ENCODE measurements around the gene IGSF11. TPM values are rescaled to one million over a fixed set of nuclear protein-coding genes. Genes with fewer than 3 reads are reported as not detected.

IGSF11 gene
- total RNA-seq, 1 donor from 2014 or later = 1.1 TPM

GRCh38 chr3:118948146-118948545, 86.5 kb downstream of the IGSF11 start:
- ATAC-seq = no peak
- H3K27ac ChIP-seq = no peak overlapping the region
- no peak for DNase-seq
- H3K27me3 ChIP-seq (ENCODE audit: low read depth) = no peaks in the 10 kb centered on the region
- intact Hi-C loops (cut with DNase I) = no loop called here
- H3K4me3 ChIP-seq = no peak overlapping the region
- H3K36me3 ChIP-seq = no peaks in the 10 kb centered on the region
- TF ChIP-seq CTCF (IDR thresholded peaks at IDR 0.05) = no peak
- no peaks in the 10 kb centered on the region for H3K4me1 ChIP-seq
- H3K9me3 ChIP-seq = no peaks in the 10 kb centered on the region

GRCh38 chr3:118946449-118946848, 88.2 kb downstream of the IGSF11 start:
- no peak for ATAC-seq
- no peaks in the 10 kb centered on the region for H3K27me3 ChIP-seq (ENCODE audit: low read depth)
- intact Hi-C loops (cut with DNase I) = no loop called here
- no peak overlapping the region for H3K4me3 ChIP-seq
- no peak for TF ChIP-seq CTCF (IDR thresholded peaks at IDR 0.05)
- no peaks in the 10 kb centered on the region for H3K9me3 ChIP-seq
- no peak for DNase-seq
- H3K27ac ChIP-seq = no peak overlapping the region
- H3K4me1 ChIP-seq = no peaks in the 10 kb centered on the region
- H3K36me3 ChIP-seq = no peaks in the 10 kb centered on the region

GRCh38 chr3:118945834-118946233, 88.8 kb downstream of the IGSF11 start:
- Histone ChIP-seq H3K9me3 (no peaks in the 10 kb centered on the region), H3K27me3 (ENCODE audit: low read depth) (no peaks in the 10 kb centered on the region), H3K4me3 (no peak overlapping the region), H3K27ac (no peak overlapping the region), H3K4me1 (no peaks in the 10 kb centered on the region), H3K36me3 (no peaks in the 10 kb centered on the region)
- intact Hi-C loops (cut with DNase I) = no loop called here
- no peak for TF ChIP-seq CTCF (IDR thresholded peaks at IDR 0.05)
- ATAC-seq (no peak), DNase-seq (no peak)

- H3K36me3 ChIP-seq = no peaks in the 10 kb centered on the region
- DNase-seq = no peak
- ATAC-seq = no peak
- H3K4me3 ChIP-seq = no peak overlapping the region
- TF ChIP-seq CTCF (IDR thresholded peaks at IDR 0.05) = no peak
- H3K4me1 ChIP-seq = no peaks in the 10 kb centered on the region
- H3K27me3 ChIP-seq (ENCODE audit: low read depth) = no peaks in the 10 kb centered on the region
- H3K27ac ChIP-seq = no peak overlapping the region
- no peaks in the 10 kb centered on the region for H3K9me3 ChIP-seq
- intact Hi-C loops (cut with DNase I) = no loop called here
Measured at GRCh38 chr3:118943597-118943996, 91.0 kb downstream of the IGSF11 start.

- intact Hi-C loops (cut with DNase I) = no loop called here
- Histone ChIP-seq H3K36me3 (no peaks in the 10 kb centered on the region), H3K9me3 (no peaks in the 10 kb centered on the region), H3K4me3 (no peak overlapping the region), H3K27ac (no peak overlapping the region), H3K4me1 (no peaks in the 10 kb centered on the region), H3K27me3 (ENCODE audit: low read depth) (no peaks in the 10 kb centered on the region)
- TF ChIP-seq CTCF (IDR thresholded peaks at IDR 0.05) = no peak
- no peak for DNase-seq
- ATAC-seq = no peak
Measured at GRCh38 chr3:118942671-118943070, 92.0 kb downstream of the IGSF11 start.

- ATAC-seq (no peak), DNase-seq (no peak)
- Histone ChIP-seq H3K27ac (no peak overlapping the region), H3K9me3 (no peaks in the 10 kb centered on the region), H3K27me3 (ENCODE audit: low read depth) (no peaks in the 10 kb centered on the region), H3K4me3 (no peak overlapping the region), H3K36me3 (no peaks in the 10 kb centered on the region), H3K4me1 (no peaks in the 10 kb centered on the region)
- intact Hi-C loops (cut with DNase I) = no loop called here
- TF ChIP-seq CTCF (IDR thresholded peaks at IDR 0.05) = no peak
Measured at GRCh38 chr3:118942195-118942594, 92.5 kb downstream of the IGSF11 start.
